A172 (cell line): ENCODE measurements around the gene ADAMTSL5. TPM values are rescaled to one million over a fixed set of nuclear protein-coding genes. Genes with fewer than 3 reads are reported as not detected.
A peak's percentile ranks its signal among the peaks of the same experiment; 100 is the strongest.
"Not testable (repeated sequence)": the region's sequence is repeated elsewhere in the genome, so short reads cannot be mapped to it uniquely, and the experiment has no call there.

Experiments used
- DNase-seq: peaks from one replicate; pipeline ENCODE4 v3.0.0-alpha.2; 2015; ENCODE audit warnings: low spot score
- total RNA-seq: library from RNA; depleted of rRNA; stranded (reverse); fragments of >200 nt; shearing (Covaris generic); gene quantifications from 2 replicates; pipeline ENCODE4 v1.2.3, GENCODE V29; 2014

The ADAMTSL5 gene
- total RNA-seq, 1 experiment from 2014 or later, result 3.9 TPM

GRCh38 chr19:1529430-1529816 lies 16.6 kb upstream of the ADAMTSL5 start:
- DNase-seq, result no peak

DNA sequence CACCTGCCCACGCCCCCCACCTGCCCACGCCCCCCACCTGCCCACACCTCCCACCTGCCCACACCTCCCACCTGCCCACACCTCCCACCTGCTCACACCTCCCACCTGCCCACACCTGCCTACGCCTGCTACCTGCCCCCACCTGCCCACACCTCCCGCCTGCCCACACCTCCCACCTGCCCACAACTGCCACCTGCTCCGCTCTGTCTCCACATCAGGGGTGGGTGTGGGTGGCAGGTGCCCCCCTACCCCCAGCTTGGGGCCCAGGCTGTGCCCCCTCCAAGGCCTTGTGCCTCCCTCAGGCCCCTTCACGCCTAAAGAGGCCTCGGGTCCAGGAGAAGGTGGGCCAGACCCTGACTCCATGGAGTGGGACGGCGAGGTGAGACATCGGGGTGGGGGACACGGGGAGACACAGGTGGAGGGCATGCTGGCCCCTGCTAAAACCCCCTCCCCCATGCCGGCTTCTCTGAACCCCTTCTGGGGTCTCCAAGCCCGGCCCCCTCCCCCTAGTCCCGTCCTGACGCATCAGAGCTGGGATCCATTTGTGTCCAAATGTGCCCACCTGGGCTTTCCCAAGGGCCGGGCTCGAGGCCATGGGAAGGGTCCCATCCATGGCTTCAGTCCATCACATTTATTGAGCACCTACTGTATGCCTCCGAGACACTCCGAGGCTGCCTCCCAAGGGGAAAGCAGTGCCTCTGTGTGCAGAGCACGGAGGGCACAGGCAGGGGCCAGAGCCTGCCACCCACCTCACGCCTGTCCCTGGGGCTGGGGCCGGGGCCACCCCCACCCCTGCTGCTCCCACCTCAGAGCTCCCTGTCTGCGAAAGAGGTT lies 16.0 kb upstream of the ADAMTSL5 start:
- DNase-seq, result no peak

GRCh38 chr19:1527650-1528309 lies 15.0 kb upstream of the ADAMTSL5 start:
- no peak for DNase-seq

GRCh38 chr19:1526979-1527649 lies 14.3 kb upstream of the ADAMTSL5 start:
- DNase-seq, result no peak

- no peak for DNase-seq
Measured at GRCh38 chr19:1526066-1526778, 13.4 kb upstream of the ADAMTSL5 start.

DNA sequence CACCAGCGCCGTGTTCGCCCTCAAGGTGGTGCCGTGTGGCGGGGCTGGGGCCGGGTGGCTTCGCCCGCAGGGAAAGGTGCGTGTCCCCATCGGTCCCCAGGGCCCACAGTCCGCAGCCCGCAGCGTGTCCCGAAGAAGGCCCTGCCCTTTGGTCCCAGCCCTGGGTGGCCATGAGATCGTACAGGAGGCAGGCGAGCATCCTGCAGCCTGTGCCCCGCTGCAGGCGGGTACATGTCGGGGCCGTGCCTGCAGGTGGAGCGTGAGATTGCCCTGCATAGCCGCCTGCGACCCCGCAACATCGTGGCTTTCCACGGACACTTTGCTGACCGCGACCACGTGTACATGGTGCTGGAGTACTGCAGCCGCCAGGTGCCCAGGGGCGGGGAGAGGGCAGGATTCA lies 12.5 kb upstream of the ADAMTSL5 start:
- DNase-seq, result no peak

- DNase-seq, result no peak
Measured at GRCh38 chr19:1524972-1525325, 12.1 kb upstream of the ADAMTSL5 start.

DNA sequence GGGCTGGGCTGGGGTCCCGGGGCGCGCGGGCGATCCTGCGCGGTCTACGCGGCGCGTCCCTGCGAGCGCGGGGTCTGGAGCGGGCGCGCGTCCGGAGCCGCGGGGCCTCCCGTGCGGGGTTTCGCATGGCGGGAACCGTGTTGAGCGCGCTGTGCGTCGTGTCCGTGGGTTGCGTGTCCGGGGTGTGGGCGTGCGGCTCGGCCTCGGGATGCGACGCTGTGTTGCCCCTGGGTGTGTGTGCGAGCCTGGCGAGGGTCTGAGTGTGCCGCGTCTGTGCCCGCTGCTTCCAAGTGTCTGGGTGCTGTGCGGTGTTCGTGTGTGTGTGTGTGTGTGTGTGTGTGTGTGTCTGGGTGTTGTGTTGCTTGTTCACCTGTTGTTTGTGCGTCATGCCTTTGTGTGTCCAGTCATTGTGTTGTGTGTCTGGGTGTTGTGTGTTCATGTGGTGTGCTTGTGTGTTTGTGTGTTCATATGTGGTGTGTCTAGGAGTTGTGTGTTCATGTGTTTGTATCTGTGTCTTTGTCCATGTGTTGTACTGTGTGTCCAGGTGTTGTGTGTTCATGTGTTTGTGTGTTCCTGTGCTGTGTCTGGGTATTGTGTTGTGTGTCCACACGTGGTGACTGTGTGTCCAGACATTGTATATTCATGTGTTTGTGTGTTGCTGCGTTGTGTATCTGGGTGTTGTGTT lies 11.6 kb upstream of the ADAMTSL5 start:
- no peak for DNase-seq

DNA sequence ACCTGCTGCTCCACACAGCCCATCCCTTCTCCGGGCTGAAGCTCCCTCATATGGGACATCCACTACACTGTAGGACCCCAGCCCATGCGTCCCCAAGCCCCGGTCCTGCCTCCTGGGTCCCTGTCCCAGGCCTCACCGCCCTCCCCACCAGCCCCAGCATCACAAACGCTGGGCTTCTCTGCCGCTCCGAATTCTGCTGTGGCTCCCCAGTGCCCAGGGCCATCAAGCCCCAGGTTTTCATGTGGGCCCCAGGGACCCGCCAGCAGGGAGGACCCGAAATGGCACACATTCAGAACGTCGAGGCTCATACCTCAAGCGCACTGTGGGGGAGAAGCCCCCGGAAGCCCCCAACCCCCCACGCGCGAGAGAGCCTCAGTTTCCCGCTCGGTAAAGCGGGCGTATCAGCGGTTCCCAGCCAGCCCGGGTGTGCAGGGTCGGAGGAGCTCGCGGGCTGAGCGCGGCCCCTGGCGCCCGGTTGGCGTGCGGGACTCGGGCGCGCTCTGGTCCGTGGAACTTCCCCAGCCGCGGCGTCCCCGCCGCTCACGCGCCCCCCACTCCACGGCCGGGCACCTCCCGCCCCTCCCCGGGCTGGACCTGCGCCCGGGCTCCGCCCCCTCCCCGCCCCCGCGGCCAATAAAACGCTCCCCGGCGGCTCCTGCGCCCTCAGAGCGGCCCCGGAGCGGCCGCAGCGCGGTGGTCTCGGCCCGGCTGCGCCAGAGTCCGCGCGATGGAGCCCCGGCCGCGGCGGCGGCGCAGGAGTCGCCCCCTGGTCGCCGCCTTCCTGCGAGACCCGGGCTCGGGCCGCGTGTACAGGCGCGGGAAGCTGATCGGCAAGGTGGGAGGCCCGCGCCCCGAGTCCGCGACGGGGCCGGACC lies 10.8 kb upstream of the ADAMTSL5 start, which contains the start of gene PLK5:
Gene PLK5 (plus strand): TSS at position 666 of the 875 bp plus-strand sequence. CDS start 2,920 bp downstream, outside the sequence.
- no peak for DNase-seq

- no peak for DNase-seq
Measured at GRCh38 chr19:1522838-1523237, 10.0 kb upstream of the ADAMTSL5 start.

- DNase-seq, result no peak
Measured at GRCh38 chr19:1522061-1522460, 9.2 kb upstream of the ADAMTSL5 start.

- DNase-seq, result no peak
Measured at GRCh38 chr19:1521636-1522035, 8.8 kb upstream of the ADAMTSL5 start.

- DNase-seq, result peak; percentile 42
Measured at GRCh38 chr19:1520203-1520780, 7.5 kb upstream of the ADAMTSL5 start.

DNA sequence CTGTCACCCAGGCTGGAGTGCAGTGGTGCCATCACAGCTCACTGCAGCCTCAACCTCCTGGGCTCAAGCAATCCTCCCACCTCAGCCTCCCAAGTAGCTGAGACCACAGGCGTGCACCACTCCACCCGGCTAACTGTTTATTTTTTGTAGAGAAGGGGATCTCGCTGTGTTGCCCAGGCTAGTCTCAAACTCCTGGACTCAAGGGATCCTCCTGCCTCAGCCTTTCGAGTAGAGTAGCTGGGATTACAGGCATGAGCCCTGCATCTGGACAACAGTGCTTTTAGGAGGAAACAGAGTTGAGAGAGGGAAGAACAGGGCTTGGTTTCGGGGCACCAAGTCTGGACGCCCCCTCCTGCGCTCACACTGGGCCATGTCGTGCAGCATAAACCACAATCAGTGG lies 7.0 kb upstream of the ADAMTSL5 start:
- DNase-seq, result not testable (repeated sequence)

DNA sequence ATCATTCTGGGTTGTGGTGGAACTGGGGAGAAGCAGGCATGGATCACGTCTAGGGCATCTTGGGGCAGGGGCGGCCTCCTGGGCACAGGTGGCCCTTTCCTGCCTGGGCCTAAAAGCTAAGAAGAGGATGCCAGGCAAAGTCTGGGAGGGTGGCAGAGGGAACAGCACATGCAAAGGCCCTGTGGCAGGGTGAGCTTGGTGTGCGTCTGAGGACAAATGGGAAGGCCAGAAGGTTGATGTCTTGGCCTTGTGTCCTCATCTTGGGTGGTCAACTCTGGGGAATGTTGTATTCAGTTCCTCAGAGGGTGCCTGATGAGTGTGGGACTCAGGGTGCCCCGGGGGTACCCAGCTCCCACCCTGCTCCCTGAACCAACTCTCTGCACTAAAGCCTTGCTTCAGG lies 5.7 kb upstream of the ADAMTSL5 start:
- DNase-seq, result no peak

DNA sequence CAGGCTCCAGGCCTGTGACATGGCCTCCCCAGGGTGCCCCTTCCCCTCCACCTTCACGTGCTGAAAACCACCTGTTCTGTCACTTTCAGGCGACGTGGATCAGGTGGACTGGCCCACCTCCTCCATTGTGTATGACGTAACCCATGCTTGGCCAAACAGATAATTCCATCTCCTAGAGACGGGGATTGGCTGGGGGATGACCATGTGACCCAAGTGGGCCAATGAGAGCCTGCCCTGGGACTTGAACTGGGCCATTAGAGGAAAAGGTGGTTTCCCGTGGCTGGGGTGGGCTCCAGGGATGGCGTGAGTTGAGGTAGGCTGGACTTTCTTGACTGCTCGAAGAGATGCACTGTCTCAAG lies 3.6 kb upstream of the ADAMTSL5 start:
- no peak for DNase-seq

DNA sequence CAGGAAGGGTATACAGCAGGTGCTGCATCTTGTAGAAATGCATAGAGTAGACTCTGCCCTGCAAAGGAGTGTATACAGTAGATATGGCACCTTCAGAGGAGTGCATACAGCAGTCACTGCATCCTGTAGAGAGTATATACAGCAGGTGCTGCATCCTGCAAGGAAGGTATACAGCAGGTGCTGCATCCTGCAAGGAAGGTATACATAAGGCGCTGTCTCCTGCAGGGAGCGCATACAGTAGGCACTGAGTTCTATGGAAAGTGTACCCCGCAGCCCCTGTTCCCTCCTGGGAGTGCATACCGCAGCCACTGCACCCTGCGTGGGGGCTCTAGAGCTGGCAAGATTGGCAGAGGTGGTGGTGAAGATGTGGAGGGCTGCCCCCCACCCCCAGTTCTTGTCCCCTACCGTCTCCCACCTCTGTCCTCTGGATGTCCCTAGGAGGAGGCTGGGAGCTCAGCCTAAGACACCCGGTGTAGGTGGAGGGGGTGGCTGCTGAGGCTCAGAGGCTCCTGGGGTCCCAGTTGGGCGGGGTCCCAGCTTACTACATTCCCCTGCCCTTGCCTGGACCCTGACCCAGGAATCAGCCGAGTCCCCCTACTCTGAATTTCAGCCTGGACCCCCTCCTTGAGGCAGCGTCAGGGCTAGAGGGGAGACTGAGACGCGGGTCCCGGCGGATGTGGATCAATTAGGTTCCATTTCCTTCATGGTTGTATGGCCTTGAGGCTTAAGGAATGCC lies 2.3 kb upstream of the ADAMTSL5 start:
- no peak for DNase-seq

- no peak for DNase-seq
Measured at GRCh38 chr19:1514295-1514661, 1.5 kb upstream of the ADAMTSL5 start.

- peak; percentile 63 for DNase-seq
Measured at GRCh38 chr19:1513499-1514294, 878 bp upstream of the ADAMTSL5 start.
